ENCODE data around the gene DPPA4.

DPPA4 gene

GRCh38 chr3:109325657-109326056 lies 11.7 kb downstream of the DPPA4 start:
- TF ChIP-seq CTCF (IDR thresholded peaks at IDR 0.05; ENCODE audit: low read depth, low read length) (no peak), POLR2A (IDR thresholded peaks at IDR 0.05; ENCODE audit: extremely low read depth, insufficient read length) (no peak), MAX (IDR thresholded peaks at IDR 0.05; ENCODE audit: low read depth, low read length) (no peak)
- DNase-seq (ENCODE audit: low read depth), result no peak
- no peak overlapping the region for H3K4me3 ChIP-seq (ENCODE audit: low read depth, low read length)

- TF ChIP-seq MAX (IDR thresholded peaks at IDR 0.05; ENCODE audit: low read depth, low read length) (no peak), MYC (IDR thresholded peaks at IDR 0.05; ENCODE audit: low read depth, low read length) (no peak), POLR2A (IDR thresholded peaks at IDR 0.05; ENCODE audit: extremely low read depth, insufficient read length) (no peak), CTCF (IDR thresholded peaks at IDR 0.05; ENCODE audit: low read depth, low read length) (no peak)
- no peak for DNase-seq (ENCODE audit: low read depth)
- no peak overlapping the region for H3K4me3 ChIP-seq (ENCODE audit: low read depth, low read length)
Measured at GRCh38 chr3:109325109-109325508, 12.2 kb downstream of the DPPA4 start.

- TF ChIP-seq MAX (IDR thresholded peaks at IDR 0.05; ENCODE audit: low read depth, low read length), result no peak
- TF ChIP-seq CTCF (IDR thresholded peaks at IDR 0.05; ENCODE audit: low read depth, low read length), result no peak
- TF ChIP-seq POLR2A (IDR thresholded peaks at IDR 0.05; ENCODE audit: extremely low read depth, insufficient read length), result no peak
- no peak for TF ChIP-seq MYC (IDR thresholded peaks at IDR 0.05; ENCODE audit: low read depth, low read length)
- no peak for DNase-seq (ENCODE audit: low read depth)
- H3K4me3 ChIP-seq (ENCODE audit: low read depth, low read length), result no peak within 1 kb of the TSS
Measured at GRCh38 chr3:109316162-109316730, 21.1 kb downstream of the DPPA4 start, which contains the start of gene DPPA2. Gene DPPA2, minus strand, starts transcription at chr3:109316517. Its CDS starts 1,975 bp downstream, at chr3:109314542.

- no peak overlapping the region for H3K4me3 ChIP-seq (ENCODE audit: low read depth, low read length)
- no peak for DNase-seq (ENCODE audit: low read depth)
- TF ChIP-seq CTCF (IDR thresholded peaks at IDR 0.05; ENCODE audit: low read depth, low read length), result no peak
Measured at GRCh38 chr3:109313061-109313460, 24.3 kb downstream of the DPPA4 start.

GRCh38 chr3:109297496-109297895 lies 39.9 kb downstream of the DPPA4 start:
- no peak overlapping the region for H3K4me3 ChIP-seq (ENCODE audit: low read depth, low read length)
- TF ChIP-seq MYC (IDR thresholded peaks at IDR 0.05; ENCODE audit: low read depth, low read length), result no peak
- no peak for TF ChIP-seq MAX (IDR thresholded peaks at IDR 0.05; ENCODE audit: low read depth, low read length)
- no peak for TF ChIP-seq CTCF (IDR thresholded peaks at IDR 0.05; ENCODE audit: low read depth, low read length)
- no peak for TF ChIP-seq POLR2A (IDR thresholded peaks at IDR 0.05; ENCODE audit: extremely low read depth, insufficient read length)
- no peak for DNase-seq (ENCODE audit: low read depth)

GRCh38 chr3:109284071-109284470 lies 53.3 kb downstream of the DPPA4 start:
- H3K4me3 ChIP-seq (ENCODE audit: low read depth, low read length), result no peak overlapping the region
- no peak for DNase-seq (ENCODE audit: low read depth)
- no peak for TF ChIP-seq CTCF (IDR thresholded peaks at IDR 0.05; ENCODE audit: low read depth, low read length)

Data from NB4 (cell line).